SK-N-MC (cell line): ENCODE results near the gene GNAO1.

Experiments used
- EZH2 ChIP-seq: fragments of 200-600 bp; sonication (generic); IDR thresholded peaks from one replicate; pipeline ENCODE4 v1.6.1; 2017; ENCODE audit warnings: antibody characterized with exemption
- POLR2AphosphoS5 ChIP-seq: IDR thresholded peaks from 2 replicates; pipeline ENCODE4 v1.6.1; 2012; ENCODE audit warnings: mild to moderate bottlenecking, low read depth, low read length, borderline replicate concordance

GRCh38 chr16:56295739-56296527 lies 104.6 kb downstream of the GNAO1 start:
- TF ChIP-seq EZH2 (no peak), POLR2AphosphoS5 (no peak)
